Right atrium auricular region (tissue), 2 donors: ENCODE data around the gene GTPBP4. TPM values are rescaled to one million over a fixed set of nuclear protein-coding genes. Genes with fewer than 3 reads are reported as not detected.

ENCODE experiments used
- DNase-seq: peaks from one replicate; pipeline ENCODE4 v3.0.0-alpha.2; 2019; ENCODE audit warnings: low spot score
- H3K27ac ChIP-seq, 2 donors: fragments of 200-600 bp; sonication (generic); 1 replicate in 1 of 2; 2 replicates in 1 of 2; pipeline ENCODE4 v1.5.1; 2016 to 2019
- H3K27me3 ChIP-seq, 2 donors: fragments of 200-600 bp; sonication (generic); one replicate each; pipeline versions ENCODE4 v1.5.1 to v1.6.0; 2017 to 2019
- H3K36me3 ChIP-seq: fragments of 200-600 bp; sonication (generic); one replicate; pipeline ENCODE4 v1.5.1; 2016
- H3K4me1 ChIP-seq, 2 donors: fragments of 200-600 bp; sonication (generic); one replicate each; pipeline versions ENCODE4 v1.5.1 to v1.6.0; 2017 to 2019
- H3K4me3 ChIP-seq, 2 donors: fragments of 200-600 bp; sonication (generic); 1 replicate in 1 of 2; 2 replicates in 1 of 2; pipeline ENCODE4 v1.5.1; 2017 to 2019; ENCODE audit warnings: mild to moderate bottlenecking in 1 of 2, moderate library complexity in 1 of 2
- H3K9me3 ChIP-seq, 2 donors: fragments of 200-600 bp; sonication (generic); one replicate each; pipeline ENCODE4 v1.5.1; 2019
- total RNA-seq, 2 donors: library from RNA; depleted of rRNA; stranded (reverse); fragments of >200 nt; gene quantifications; one replicate each; pipeline ENCODE4 v1.1.0, GENCODE V29; 2016
- TF ChIP-seq, protein P1 (sequence below), 2 donors: fragments of 200-600 bp; sonication (generic); IDR thresholded peaks; one replicate each; pipeline ENCODE4 v1.5.1; 2019; ENCODE audit warnings: antibody characterized with exemption in 2 of 2

The GTPBP4 gene
- total RNA-seq, 2 donors from 2014 or later: 14.4 to 14.6 TPM

DNA sequence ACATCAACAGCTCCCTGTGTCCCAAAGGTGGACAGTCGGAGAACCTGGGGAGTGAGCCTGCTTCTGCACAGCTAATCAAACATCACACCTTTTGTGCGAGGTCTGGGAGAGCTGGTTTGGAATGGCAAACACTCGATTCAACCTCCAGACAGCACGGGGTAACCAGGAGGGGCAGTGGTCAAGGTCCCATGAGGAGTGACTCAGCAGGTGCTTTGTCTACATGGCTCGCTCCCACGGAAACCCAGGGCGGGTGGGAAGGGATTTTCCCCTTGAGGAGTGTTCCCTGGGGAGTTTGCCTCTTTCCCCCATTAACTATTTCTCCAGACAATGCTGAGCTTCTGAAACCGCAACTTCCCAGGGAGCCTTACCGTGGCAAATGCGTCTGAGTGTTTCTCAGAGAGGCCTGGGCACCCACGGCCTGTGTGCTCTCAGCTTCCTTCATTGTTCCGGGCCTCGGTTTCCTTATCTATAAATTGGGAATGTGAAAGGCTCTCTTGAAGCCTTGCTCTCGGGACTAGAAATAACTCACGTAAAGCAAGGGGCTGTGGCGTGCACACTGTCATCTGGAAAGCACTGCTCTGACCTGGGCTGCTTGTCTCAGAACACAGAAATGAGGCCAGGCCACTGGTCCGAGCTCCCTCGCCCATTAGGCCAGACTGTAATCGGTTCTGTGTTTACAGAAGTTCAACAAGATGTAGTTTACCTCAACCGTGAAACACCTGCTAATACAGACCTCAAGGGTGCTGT, 14.0 kb upstream of the GTPBP4 start:
- H3K4me3 ChIP-seq: no peak overlapping the region
- TF ChIP-seq, protein P1, sequence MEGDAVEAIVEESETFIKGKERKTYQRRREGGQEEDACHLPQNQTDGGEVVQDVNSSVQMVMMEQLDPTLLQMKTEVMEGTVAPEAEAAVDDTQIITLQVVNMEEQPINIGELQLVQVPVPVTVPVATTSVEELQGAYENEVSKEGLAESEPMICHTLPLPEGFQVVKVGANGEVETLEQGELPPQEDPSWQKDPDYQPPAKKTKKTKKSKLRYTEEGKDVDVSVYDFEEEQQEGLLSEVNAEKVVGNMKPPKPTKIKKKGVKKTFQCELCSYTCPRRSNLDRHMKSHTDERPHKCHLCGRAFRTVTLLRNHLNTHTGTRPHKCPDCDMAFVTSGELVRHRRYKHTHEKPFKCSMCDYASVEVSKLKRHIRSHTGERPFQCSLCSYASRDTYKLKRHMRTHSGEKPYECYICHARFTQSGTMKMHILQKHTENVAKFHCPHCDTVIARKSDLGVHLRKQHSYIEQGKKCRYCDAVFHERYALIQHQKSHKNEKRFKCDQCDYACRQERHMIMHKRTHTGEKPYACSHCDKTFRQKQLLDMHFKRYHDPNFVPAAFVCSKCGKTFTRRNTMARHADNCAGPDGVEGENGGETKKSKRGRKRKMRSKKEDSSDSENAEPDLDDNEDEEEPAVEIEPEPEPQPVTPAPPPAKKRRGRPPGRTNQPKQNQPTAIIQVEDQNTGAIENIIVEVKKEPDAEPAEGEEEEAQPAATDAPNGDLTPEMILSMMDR (IDR thresholded peaks at IDR 0.05): no peak
- H3K9me3 ChIP-seq: peaks cover 0 to 11% of the 10 kb centered on the region in 2 donors
- H3K36me3 ChIP-seq: no peaks in the 10 kb centered on the region
- H3K4me1 ChIP-seq: no peaks in the 10 kb centered on the region
- no peak for DNase-seq
- no peak overlapping the region for H3K27ac ChIP-seq
- H3K27me3 ChIP-seq: no peaks in the 10 kb centered on the region

DNA sequence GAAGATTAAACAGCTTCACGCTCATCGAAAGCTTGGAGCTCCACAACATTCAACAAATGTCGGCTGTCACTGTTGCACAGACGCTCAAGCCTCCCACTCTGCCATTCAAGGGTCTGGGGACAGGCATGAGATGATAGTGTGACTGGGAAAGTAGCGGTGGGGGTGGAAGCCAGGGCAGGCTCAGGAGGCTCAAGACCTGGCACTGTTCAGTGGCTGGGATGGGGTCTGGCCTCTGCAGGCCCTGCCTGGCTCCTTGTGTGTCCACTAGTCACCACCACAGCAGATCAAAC, 13.5 kb upstream of the GTPBP4 start:
- Histone ChIP-seq H3K4me3 (no peak overlapping the region), H3K27ac (no peak overlapping the region), H3K36me3 (no peaks in the 10 kb centered on the region), H3K27me3 (no peaks in the 10 kb centered on the region), H3K9me3 (peaks cover 0 to 16% of the 10 kb centered on the region in 2 donors), H3K4me1 (no peaks in the 10 kb centered on the region)
- DNase-seq: no peak
- TF ChIP-seq, protein P1 (IDR thresholded peaks at IDR 0.05): no peak

DNA sequence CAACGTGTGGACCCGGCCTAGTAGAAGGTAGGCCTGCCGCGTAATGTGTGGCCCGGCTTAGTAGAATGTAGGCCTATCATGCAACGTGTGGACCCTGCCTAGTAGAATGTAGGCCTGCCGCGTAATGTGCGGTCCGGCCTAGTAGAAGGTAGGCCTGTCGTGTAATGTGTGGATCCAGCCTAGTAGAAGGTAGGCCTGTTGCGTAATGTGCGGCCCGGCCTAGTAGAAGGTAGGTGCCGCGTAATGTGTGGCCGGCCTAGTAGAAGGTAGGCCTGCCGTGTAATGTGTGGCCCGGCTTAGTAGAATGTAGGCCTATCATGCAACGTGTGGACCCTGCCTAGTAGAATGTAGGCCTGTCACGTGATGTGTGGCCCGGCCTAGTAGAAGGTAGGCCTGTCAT, 11.9 kb upstream of the GTPBP4 start:
- TF ChIP-seq, protein P1 (IDR thresholded peaks at IDR 0.05): no peak
- DNase-seq: no peak
- H3K36me3 ChIP-seq: no peaks in the 10 kb centered on the region
- peaks cover 0 to 16% of the 10 kb centered on the region in 2 donors for H3K9me3 ChIP-seq
- H3K4me3 ChIP-seq: no peak overlapping the region
- H3K27me3 ChIP-seq: no peaks in the 10 kb centered on the region
- no peak overlapping the region for H3K27ac ChIP-seq
- no peaks in the 10 kb centered on the region for H3K4me1 ChIP-seq

DNA sequence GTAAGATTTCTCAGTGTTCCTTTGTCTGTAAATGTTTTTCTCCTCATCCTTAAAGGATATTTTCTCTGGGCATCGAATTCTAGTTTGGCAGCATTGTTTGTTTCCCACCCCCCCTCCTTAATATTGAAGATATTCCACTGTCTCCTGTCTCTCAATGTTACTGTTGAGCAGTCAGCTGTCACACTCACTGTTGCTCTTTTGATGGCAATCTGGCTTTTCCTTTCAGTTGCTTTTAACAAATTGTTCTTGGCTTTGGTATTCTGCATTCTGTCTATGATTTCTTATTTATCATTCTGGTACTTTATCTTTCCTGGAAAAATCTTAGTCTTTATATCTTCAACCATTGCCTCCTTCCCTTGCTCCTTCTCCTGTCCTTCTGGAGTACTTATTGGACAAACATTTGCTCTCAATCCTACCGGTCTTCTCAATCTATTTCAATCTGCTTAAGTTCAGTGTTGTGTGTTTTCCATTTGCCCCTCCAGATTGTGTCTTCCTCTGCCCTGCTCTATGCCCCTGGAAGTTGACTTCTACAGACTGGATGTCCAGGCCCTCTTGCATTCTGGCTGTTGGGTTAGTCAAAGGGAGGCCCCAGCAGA, 9.3 kb upstream of the GTPBP4 start:
- TF ChIP-seq, protein P1 (IDR thresholded peaks at IDR 0.05): no peak
- H3K4me3 ChIP-seq: no peak overlapping the region
- no peaks in the 10 kb centered on the region for H3K27me3 ChIP-seq
- no peak for DNase-seq
- H3K9me3 ChIP-seq: peaks cover 0 to 16% of the 10 kb centered on the region in 2 donors
- no peaks in the 10 kb centered on the region for H3K36me3 ChIP-seq
- H3K27ac ChIP-seq: no peak overlapping the region
- H3K4me1 ChIP-seq: no peaks in the 10 kb centered on the region

DNA sequence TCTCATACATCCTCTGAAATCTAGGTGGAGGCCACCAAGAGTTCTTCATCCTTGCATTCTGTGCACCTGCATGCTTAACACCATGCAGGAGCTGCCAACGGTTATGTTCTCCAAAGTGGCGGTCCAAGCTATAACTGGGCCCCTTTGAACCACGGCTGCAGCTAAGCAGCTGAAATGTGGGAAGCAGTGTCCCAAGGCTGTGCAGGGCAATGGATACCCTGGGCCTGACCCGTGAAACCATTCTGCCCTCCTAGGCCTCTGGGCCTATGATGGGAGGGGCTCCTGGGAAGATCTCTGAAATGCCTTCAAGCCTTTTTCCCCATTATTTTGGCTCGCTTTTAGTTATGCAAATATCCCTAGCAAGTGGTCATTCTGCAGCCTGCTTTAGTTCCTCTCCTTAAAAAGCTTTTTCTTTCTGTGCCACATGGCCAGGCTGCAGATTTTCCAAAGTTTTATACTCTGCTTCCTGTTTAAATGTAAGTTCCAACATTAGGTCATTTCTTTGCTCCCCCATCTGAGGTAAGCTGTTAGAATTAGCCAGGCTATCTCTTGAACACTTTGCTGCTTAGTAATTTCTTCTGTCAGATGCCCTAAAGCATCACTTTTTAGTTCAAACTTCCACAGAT, 7.7 kb upstream of the GTPBP4 start:
- H3K27me3 ChIP-seq: no peaks in the 10 kb centered on the region
- H3K27ac ChIP-seq: no peak overlapping the region
- H3K9me3 ChIP-seq: peaks cover 0 to 16% of the 10 kb centered on the region in 2 donors
- no peak for DNase-seq
- no peaks in the 10 kb centered on the region for H3K36me3 ChIP-seq
- peaks cover 0 to 3% of the 10 kb centered on the region in 2 donors for H3K4me1 ChIP-seq
- TF ChIP-seq, protein P1 (IDR thresholded peaks at IDR 0.05): no peak
- H3K4me3 ChIP-seq: no peak overlapping the region
